DOHH2 (cell line): Measurements from ENCODE around the gene CHMP6.

Source experiments
- H3F3A ChIP-seq: fragments of 200-600 bp; sonication (generic), shearing (Covaris generic); 2 replicates; pipeline ENCODE4 v1.6.0; 2016; ENCODE audit warnings: antibody characterized with exemption, mild to moderate bottlenecking; ENCODE audit not compliant: control insufficient read depth, insufficient read depth
- H3K27ac ChIP-seq: fragments of 200-600 bp; sonication (generic); 2 replicates; pipeline ENCODE4 v1.5.1; 2014; ENCODE audit warnings: low read depth, mild to moderate bottlenecking, low read length, moderate library complexity
- H3K27me3 ChIP-seq: fragments of 200-600 bp; sonication (generic); 2 replicates; pipeline ENCODE4 v1.6.1; 2014; ENCODE audit warnings: mild to moderate bottlenecking, low read length, mixed read lengths; ENCODE audit not compliant: control insufficient read depth
- H3K36me3 ChIP-seq: fragments of 200-600 bp; sonication (generic); 2 replicates; pipeline ENCODE4 v1.6.1; 2014; ENCODE audit warnings: mild to moderate bottlenecking, low read length, moderate library complexity, mixed read lengths; ENCODE audit not compliant: control insufficient read depth
- H3K4me1 ChIP-seq: fragments of 200-600 bp; sonication (generic); 2 replicates; pipeline ENCODE4 v1.6.1; 2014; ENCODE audit warnings: mild to moderate bottlenecking, low read length, mixed read lengths; ENCODE audit not compliant: control insufficient read depth
- H3K4me2 ChIP-seq: fragments of 200-600 bp; sonication (generic); 2 replicates; pipeline ENCODE4 v1.6.0; 2014; ENCODE audit warnings: mild to moderate bottlenecking, low read length, moderate library complexity
- H3K4me3 ChIP-seq: fragments of 200-600 bp; sonication (generic); 2 replicates; pipeline ENCODE4 v1.5.1; 2014; ENCODE audit warnings: mild to moderate bottlenecking, low read length, mixed read lengths
- H3K79me2 ChIP-seq: fragments of 200-600 bp; sonication (generic); 2 replicates; pipeline ENCODE4 v1.6.1; 2014; ENCODE audit warnings: mild to moderate bottlenecking, low read length, mixed read lengths; ENCODE audit not compliant: control insufficient read depth
- H3K9me2 ChIP-seq: fragments of 200-600 bp; sonication (generic); replicated peaks from 2 replicates; pipeline ENCODE4 v1.6.1; 2014; ENCODE audit warnings: mild to moderate bottlenecking, low read length, mixed read lengths; ENCODE audit not compliant: control insufficient read depth
- H3K9me3 ChIP-seq: fragments of 200-600 bp; sonication (generic); 2 replicates; pipeline ENCODE4 v1.6.1; 2014; ENCODE audit warnings: antibody characterized with exemption, low read length, mixed read lengths; ENCODE audit not compliant: control insufficient read depth, insufficient read depth
- H4K20me1 ChIP-seq: fragments of 200-600 bp; sonication (generic); 2 replicates; pipeline ENCODE4 v1.6.0; 2014; ENCODE audit warnings: low read depth, mild to moderate bottlenecking, antibody characterized with exemption, low read length, moderate library complexity; ENCODE audit not compliant: control insufficient read depth, insufficient read depth
- CTCF ChIP-seq: fragments of 200-600 bp; sonication (generic); IDR thresholded peaks from one replicate; pipeline ENCODE4 v1.5.1; 2014; ENCODE audit warnings: antibody characterized with exemption, mild to moderate bottlenecking, low read depth, low read length; ENCODE audit not compliant: poor library complexity, severe bottlenecking
- EZH2phosphoT487 ChIP-seq: fragments of 200-600 bp; sonication (generic); IDR thresholded peaks from 2 replicates; pipeline ENCODE4 v1.6.1; 2017; ENCODE audit warnings: borderline replicate concordance, mild to moderate bottlenecking, antibody characterized with exemption, low read length, moderate library complexity, mixed read lengths

CHMP6 gene

DNA sequence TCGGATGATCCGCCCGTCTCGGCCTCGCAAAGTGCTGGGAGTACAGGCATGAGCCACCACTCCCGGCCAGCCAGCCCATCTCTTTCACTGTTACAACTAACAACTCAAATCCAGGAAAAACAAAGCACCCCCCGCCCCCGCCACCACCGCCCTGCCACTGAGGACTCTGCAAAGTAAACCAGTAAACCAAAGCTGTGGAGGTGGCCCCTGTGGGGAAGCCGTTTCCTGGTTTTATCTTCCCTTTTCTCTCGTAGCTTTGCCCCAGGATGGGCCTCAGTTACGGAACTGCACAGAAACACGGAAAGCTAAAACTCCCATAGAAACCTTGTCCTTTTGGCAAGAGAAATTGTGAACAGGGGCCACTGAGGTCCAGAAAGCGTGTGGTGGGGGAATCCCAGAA is 17.5 kb downstream of the CHMP6 start:
- no peaks in the 10 kb centered on the region for H3K9me2 ChIP-seq
- H3K9me3 ChIP-seq: no peaks in the 10 kb centered on the region
- H3K4me1 ChIP-seq: no peaks in the 10 kb centered on the region
- no peak overlapping the region for H3K4me2 ChIP-seq
- no peaks in the 10 kb centered on the region for H3K36me3 ChIP-seq
- no peaks in the 10 kb centered on the region for H4K20me1 ChIP-seq
- H3K79me2 ChIP-seq: no peaks in the 10 kb centered on the region
- H3K4me3 ChIP-seq: no peak overlapping the region
- TF ChIP-seq CTCF: no peak
- no peak for TF ChIP-seq EZH2phosphoT487
- no peaks in the 10 kb centered on the region for H3F3A ChIP-seq
- H3K27ac ChIP-seq: no peak overlapping the region
- H3K27me3 ChIP-seq: peaks cover 5% of the 10 kb centered on the region

DNA sequence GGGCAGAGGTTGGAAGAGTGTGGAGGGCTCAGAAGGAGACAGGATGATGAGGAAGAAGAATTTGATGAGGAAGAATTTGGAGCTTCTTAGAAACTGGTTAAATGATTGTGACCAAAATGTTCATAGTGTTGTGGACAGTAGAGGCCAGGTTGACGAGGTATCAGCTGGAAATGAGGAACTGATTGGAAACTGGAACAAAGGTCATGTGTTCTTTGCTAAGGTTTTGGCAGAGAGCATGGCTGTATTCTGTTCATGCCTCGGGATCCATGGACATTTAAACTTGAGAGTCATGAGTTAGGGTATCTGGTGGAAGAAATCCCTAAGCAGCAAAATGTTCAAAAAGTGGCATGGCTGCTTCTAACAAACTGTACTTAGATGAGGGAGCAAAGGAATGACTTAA is 19.3 kb downstream of the CHMP6 start:
- Histone ChIP-seq H3K9me2 (no peaks in the 10 kb centered on the region), H3K79me2 (no peaks in the 10 kb centered on the region), H3K4me2 (no peak overlapping the region), H3K27ac (no peak overlapping the region), H3K36me3 (no peaks in the 10 kb centered on the region), H3K9me3 (no peaks in the 10 kb centered on the region), H3K4me1 (no peaks in the 10 kb centered on the region), H3K27me3 (no peaks in the 10 kb centered on the region), H3K4me3 (no peak overlapping the region), H3F3A (no peaks in the 10 kb centered on the region), H4K20me1 (no peaks in the 10 kb centered on the region)
- TF ChIP-seq EZH2phosphoT487 (no peak), CTCF (no peak)

- Histone ChIP-seq H3K4me2 (no peak overlapping the region), H3K27ac (no peak overlapping the region), H3K36me3 (no peaks in the 10 kb centered on the region), H3K4me3 (no peak overlapping the region), H3K9me3 (peaks cover 4% of the 10 kb centered on the region; the same call in 1 of the 2 replicates), H3K79me2 (no peaks in the 10 kb centered on the region), H3F3A (no peaks in the 10 kb centered on the region), H3K4me1 (no peaks in the 10 kb centered on the region), H4K20me1 (no peaks in the 10 kb centered on the region), H3K9me2 (no peaks in the 10 kb centered on the region), H3K27me3 (peaks cover 6% of the 10 kb centered on the region)
- TF ChIP-seq CTCF (no peak), EZH2phosphoT487 (no peak)
These were observed 20.3 kb downstream of the CHMP6 start for GRCh38 chr17:81011951-81012350.
